Activated CD4-positive, alpha-beta memory T cell treated with anti-CD3 and anti-CD28 coated beads for 36 hours (primary cell): ENCODE results near the gene THBS1. TPM values are rescaled to one million over a fixed set of nuclear protein-coding genes. Genes with fewer than 3 reads are reported as not detected.

Experiments
- CTCF ChIA-PET: fragments of 350-600 bp; sonication (Branson Sonifier 250); formaldehyde crosslinking; loops from one replicate; lab custom pipeline; 2021; ENCODE audit warnings: antibody characterized with exemption, inconsistent platforms; lab: Charles Lee
- POLR2A ChIA-PET: fragments of 350-600 bp; sonication (Branson Sonifier 250); formaldehyde crosslinking; loops from one replicate; lab custom pipeline; 2021; ENCODE audit warnings: antibody characterized with exemption; lab: Charles Lee
- DNase-seq: peaks from one replicate; pipeline ENCODE4 v3.0.0-alpha.2; 2020
- H3K27ac Mint-ChIP-seq: one replicate; pipeline ENCODE4 v1.8.0; 2021; ENCODE audit warnings: mixed read lengths
- H3K27me3 Mint-ChIP-seq: one replicate; pipeline ENCODE4 v1.8.0; 2021; ENCODE audit warnings: mixed read lengths
- H3K36me3 Mint-ChIP-seq: one replicate; pipeline ENCODE4 v1.8.0; 2021; ENCODE audit warnings: mixed read lengths
- H3K4me1 Mint-ChIP-seq: one replicate; pipeline ENCODE4 v1.8.0; 2021; ENCODE audit warnings: low read depth, mixed read lengths
- H3K4me3 Mint-ChIP-seq: one replicate; pipeline ENCODE4 v1.8.0; 2021; ENCODE audit warnings: mild to moderate bottlenecking, mixed read lengths
- H3K9me3 Mint-ChIP-seq: one replicate; pipeline ENCODE4 v1.8.0; 2021; ENCODE audit warnings: mixed read lengths
- intact Hi-C: fragments of 100-400 bp; cut with micrococcal nuclease; formaldehyde crosslinking; loops from one replicate; pipeline ENCODE4 v1.15.1; 2023
- total RNA-seq, 2 experiments: library from RNA; stranded (reverse); gene quantifications; one replicate each; pipeline ENCODE4 v1.2.3, GENCODE V29; 2021

The THBS1 gene
- total RNA-seq, 2 experiments from 2014 or later, result 0.93 to 1.8 TPM

GRCh38 chr15:39591141-39591895, 10.4 kb downstream of the THBS1 start:
- H3K9me3 Mint-ChIP-seq, result no peaks in the 10 kb centered on the region
- H3K4me3 Mint-ChIP-seq, result no peak overlapping the region
- DNase-seq, result no peak
- CTCF ChIA-PET, result interaction anchor here (0.8 to 1.9 kb wide), 4 partner anchors 8 to 166 kb away, joined by 3 to 11 read pairs (median 3); no protein-coding TSS in a partner anchor
- H3K27ac Mint-ChIP-seq, result no peak overlapping the region
- H3K36me3 Mint-ChIP-seq, result no peaks in the 10 kb centered on the region
- peaks cover 8% of the 10 kb centered on the region for H3K4me1 Mint-ChIP-seq
- intact Hi-C loops, result no loop called here
- POLR2A ChIA-PET, result no interaction called here
- no peaks in the 10 kb centered on the region for H3K27me3 Mint-ChIP-seq

GRCh38 chr15:39591896-39592315, 11.0 kb downstream of the THBS1 start:
- no peak for DNase-seq
- Mint-ChIP-seq H3K36me3 (no peaks in the 10 kb centered on the region), H3K4me1 (peaks cover 8% of the 10 kb centered on the region), H3K27ac (no peak overlapping the region), H3K9me3 (no peaks in the 10 kb centered on the region), H3K4me3 (no peak overlapping the region), H3K27me3 (no peaks in the 10 kb centered on the region)
- POLR2A ChIA-PET, result no interaction called here
- CTCF ChIA-PET, result interaction anchor here (0.8 to 1.9 kb wide), 4 partner anchors 9 to 165 kb away, joined by 3 to 11 read pairs (median 3); no protein-coding TSS in a partner anchor
- intact Hi-C loops, result no loop called here

- ChIA-PET CTCF (interaction anchor here (1.9 to 2.9 kb wide), 2 partner anchors 10 to 164 kb away, joined by 11 to 17 read pairs; no protein-coding TSS in a partner anchor), POLR2A (no interaction called here)
- DNase-seq, result no peak
- Mint-ChIP-seq H3K36me3 (no peaks in the 10 kb centered on the region), H3K27ac (no peak overlapping the region), H3K4me1 (peaks cover 8% of the 10 kb centered on the region), H3K9me3 (no peaks in the 10 kb centered on the region), H3K4me3 (no peak overlapping the region), H3K27me3 (no peaks in the 10 kb centered on the region)
- intact Hi-C loops, result no loop called here
These were observed 11.6 kb downstream of the THBS1 start for GRCh38 chr15:39592500-39592899.

- Mint-ChIP-seq H3K27me3 (no peaks in the 10 kb centered on the region), H3K36me3 (no peaks in the 10 kb centered on the region), H3K4me3 (no peak overlapping the region), H3K4me1 (peaks cover 8% of the 10 kb centered on the region), H3K9me3 (no peaks in the 10 kb centered on the region), H3K27ac (no peak overlapping the region)
- ChIA-PET POLR2A (no interaction called here), CTCF (interaction anchor here (1.1 to 3.0 kb wide), 3 partner anchors 10 to 164 kb away, joined by 3 to 19 read pairs (median 17); no protein-coding TSS in a partner anchor)
- intact Hi-C loops, result no loop called here
- no peak for DNase-seq
These were observed 12.3 kb downstream of the THBS1 start for GRCh38 chr15:39593071-39593655.

DNA sequence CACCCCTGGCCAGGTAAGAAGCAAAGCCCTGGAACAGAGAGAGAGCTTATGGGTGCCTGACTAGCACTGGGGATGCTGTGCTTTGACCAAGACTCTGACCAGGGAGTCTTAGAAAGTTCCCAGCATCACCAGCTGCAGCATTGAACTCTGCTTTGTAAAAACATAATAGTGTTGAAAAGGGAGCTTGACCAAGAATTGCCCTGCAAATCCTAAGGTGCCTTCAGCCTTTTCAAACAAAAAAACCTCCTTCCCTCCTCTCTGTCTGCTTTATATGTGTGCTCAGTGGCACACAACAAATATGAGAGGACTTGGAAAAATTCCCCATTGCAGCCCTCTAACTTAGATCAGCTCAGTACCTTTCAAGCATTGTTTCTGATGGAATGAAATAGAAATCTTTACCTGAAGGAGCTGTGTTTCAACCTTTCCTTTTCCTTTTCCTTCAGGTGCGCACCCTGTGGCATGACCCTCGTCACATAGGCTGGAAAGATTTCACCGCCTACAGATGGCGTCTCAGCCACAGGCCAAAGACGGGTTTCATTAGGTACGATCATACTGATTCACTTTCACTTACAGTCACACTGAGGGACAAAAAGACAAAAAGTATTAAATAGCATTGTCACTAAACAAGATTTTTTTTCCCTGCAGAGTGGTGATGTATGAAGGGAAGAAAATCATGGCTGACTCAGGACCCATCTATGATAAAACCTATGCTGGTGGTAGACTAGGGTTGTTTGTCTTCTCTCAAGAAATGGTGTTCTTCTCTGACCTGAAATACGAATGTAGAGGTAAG, 13.0 kb downstream of the THBS1 start:
- no peak overlapping the region for H3K27ac Mint-ChIP-seq
- no peak overlapping the region for H3K4me3 Mint-ChIP-seq
- intact Hi-C loops, result loop anchor here (1.0 kb wide), 1 partner anchor 29 kb away; no protein-coding TSS in a partner anchor
- H3K27me3 Mint-ChIP-seq, result no peaks in the 10 kb centered on the region
- no peaks in the 10 kb centered on the region for H3K36me3 Mint-ChIP-seq
- no peaks in the 10 kb centered on the region for H3K9me3 Mint-ChIP-seq
- DNase-seq, result peak; percentile 63
- CTCF ChIA-PET, result interaction anchor here (1.1 to 3.0 kb wide), 4 partner anchors 11 to 163 kb away, joined by 3 to 19 read pairs (median 12); partner anchors contain the start of gene THBS1
- peaks cover 8% of the 10 kb centered on the region for H3K4me1 Mint-ChIP-seq
- POLR2A ChIA-PET, result no interaction called here

DNA sequence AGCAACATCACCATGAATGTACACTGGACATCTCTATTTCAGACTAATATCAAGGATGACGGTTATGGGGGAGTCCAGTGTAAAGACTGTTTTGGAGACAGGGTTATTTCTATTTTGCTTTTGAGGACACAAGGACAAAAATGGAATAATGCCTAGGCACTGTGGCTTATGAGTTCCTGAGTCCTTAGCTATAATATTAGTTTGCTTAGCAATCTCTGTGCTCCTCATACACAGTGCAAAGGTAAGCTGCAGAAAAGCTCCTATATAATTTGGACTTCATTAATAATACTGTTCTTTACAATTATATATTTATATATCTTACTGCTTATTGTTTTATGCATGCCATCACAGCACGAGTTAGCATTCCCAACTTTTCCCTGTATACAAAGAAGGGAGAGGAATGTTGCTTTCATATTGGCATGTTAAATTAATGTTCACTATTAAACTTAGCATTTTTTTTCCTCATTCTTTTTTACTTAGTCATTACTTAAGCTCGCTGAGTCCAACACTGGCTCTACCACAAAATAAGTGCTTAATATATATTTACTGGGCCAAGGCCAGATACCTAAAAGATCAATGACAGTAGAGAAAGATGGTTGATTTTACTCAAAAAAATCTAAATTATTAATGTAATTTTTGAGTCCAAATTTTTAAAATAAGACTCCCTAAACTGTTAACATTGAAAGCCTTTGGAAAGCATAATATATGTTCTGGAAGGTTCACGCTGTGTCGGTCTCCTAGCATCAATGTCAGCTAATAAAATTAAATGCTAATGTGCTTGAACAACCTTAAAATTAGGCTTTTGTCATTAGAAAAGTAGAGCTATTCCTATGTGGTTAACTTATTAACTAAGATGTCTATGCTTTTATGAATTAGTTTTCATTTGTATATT, 13.8 kb downstream of the THBS1 start:
- intact Hi-C loops, result loop anchor here (1.0 kb wide), 1 partner anchor 29 kb away; no protein-coding TSS in a partner anchor
- Mint-ChIP-seq H3K27me3 (no peaks in the 10 kb centered on the region), H3K4me1 (peaks cover 8% of the 10 kb centered on the region), H3K27ac (no peak overlapping the region), H3K36me3 (no peaks in the 10 kb centered on the region), H3K9me3 (no peaks in the 10 kb centered on the region), H3K4me3 (no peak overlapping the region)
- CTCF ChIA-PET, result interaction anchor here (0.8 to 3.0 kb wide), 5 partner anchors 12 to 162 kb away, joined by 3 to 19 read pairs (median 8); partner anchors contain the start of gene THBS1
- no peak for DNase-seq
- POLR2A ChIA-PET, result interaction anchor here (0.5 kb wide), 1 partner anchor 50 kb away, joined by 3 read pairs; no protein-coding TSS in a partner anchor

GRCh38 chr15:39595338-39596221, 14.7 kb downstream of the THBS1 start:
- intact Hi-C loops, result no loop called here
- peaks cover 8% of the 10 kb centered on the region for H3K4me1 Mint-ChIP-seq
- H3K36me3 Mint-ChIP-seq, result no peaks in the 10 kb centered on the region
- H3K4me3 Mint-ChIP-seq, result no peak overlapping the region
- no peaks in the 10 kb centered on the region for H3K27me3 Mint-ChIP-seq
- no peak for DNase-seq
- ChIA-PET POLR2A (no interaction called here), CTCF (interaction anchor here (0.8 to 3.0 kb wide), 4 partner anchors 13 to 161 kb away, joined by 3 to 19 read pairs (median 12); partner anchors contain the start of gene THBS1)
- H3K9me3 Mint-ChIP-seq, result no peaks in the 10 kb centered on the region
- no peak overlapping the region for H3K27ac Mint-ChIP-seq

GRCh38 chr15:39596358-39597051, 15.6 kb downstream of the THBS1 start:
- Mint-ChIP-seq H3K27me3 (no peaks in the 10 kb centered on the region), H3K36me3 (no peaks in the 10 kb centered on the region), H3K4me3 (no peak overlapping the region), H3K9me3 (no peaks in the 10 kb centered on the region), H3K27ac (no peak overlapping the region), H3K4me1 (peaks cover 8% of the 10 kb centered on the region)
- ChIA-PET CTCF (interaction anchor here (3.0 kb wide), 1 partner anchor 160 kb away, joined by 19 read pairs; no protein-coding TSS in a partner anchor), POLR2A (no interaction called here)
- intact Hi-C loops, result no loop called here
- DNase-seq, result no peak

DNA sequence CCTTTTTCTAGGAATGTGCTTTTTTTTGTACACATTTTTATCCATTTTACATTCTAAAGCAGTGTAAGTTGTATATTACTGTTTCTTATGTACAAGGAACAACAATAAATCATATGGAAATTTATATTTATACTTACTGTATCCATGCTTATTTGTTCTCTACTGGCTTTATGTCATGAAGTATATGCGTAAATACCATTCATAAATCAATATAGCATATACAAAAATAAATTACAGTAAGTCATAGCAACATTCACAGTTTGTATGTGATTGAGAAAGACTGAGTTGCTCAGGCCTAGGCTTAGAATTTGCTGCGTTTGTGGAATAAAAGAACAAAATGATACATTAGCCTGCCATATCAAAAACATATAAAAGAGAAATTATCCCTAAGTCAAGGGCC, 16.5 kb downstream of the THBS1 start:
- no peak overlapping the region for H3K27ac Mint-ChIP-seq

GRCh38 chr15:39597751-39598185, 16.9 kb downstream of the THBS1 start:
- Mint-ChIP-seq H3K36me3 (no peaks in the 10 kb centered on the region), H3K27me3 (no peaks in the 10 kb centered on the region), H3K9me3 (no peaks in the 10 kb centered on the region), H3K4me3 (no peak overlapping the region), H3K27ac (no peak overlapping the region), H3K4me1 (peaks cover 8% of the 10 kb centered on the region)
- ChIA-PET POLR2A (no interaction called here), CTCF (interaction anchor here (1.4 kb wide), 1 partner anchor 159 kb away, joined by 5 read pairs; no protein-coding TSS in a partner anchor)
- intact Hi-C loops, result no loop called here
- DNase-seq, result no peak

More for the DNA sequence above, 16.5 kb downstream of the THBS1 start:
- POLR2A ChIA-PET, result no interaction called here
- Mint-ChIP-seq H3K4me1 (peaks cover 8% of the 10 kb centered on the region), H3K36me3 (no peaks in the 10 kb centered on the region), H3K4me3 (no peak overlapping the region), H3K27me3 (no peaks in the 10 kb centered on the region), H3K9me3 (no peaks in the 10 kb centered on the region)
- intact Hi-C loops, result no loop called here
- CTCF ChIA-PET, result no interaction called here
- DNase-seq, result no peak
